GM15510 (cell line): ENCODE data around the gene NFYA.

ENCODE experiments used
- POLR2A ChIP-seq: IDR thresholded peaks from 3 replicates; pipeline ENCODE4 v1.6.1; 2011; ENCODE audit warnings: borderline replicate concordance; ENCODE audit not compliant: insufficient read length; ENCODE audit errors: extremely low read depth

NFYA gene

DNA sequence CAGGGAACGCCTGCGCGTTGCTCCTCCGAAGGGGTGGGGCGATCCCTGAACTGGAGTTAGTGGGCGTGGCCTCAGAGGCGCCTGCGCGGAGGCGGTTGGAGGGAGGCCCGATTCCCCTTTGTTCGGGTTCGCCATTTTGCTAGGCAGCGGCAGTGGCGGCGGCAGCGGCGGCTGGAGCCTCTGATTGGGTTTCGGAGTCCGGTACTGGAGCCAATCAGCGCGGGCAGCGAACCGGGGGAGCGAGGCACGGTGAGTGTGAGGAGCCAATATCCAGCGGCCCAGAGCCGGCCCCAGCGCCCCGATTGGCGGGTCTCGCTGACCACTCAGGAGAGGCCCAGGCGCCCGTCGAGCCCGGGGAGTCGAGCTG is at the start of gene NFYA:
Gene NFYA (plus strand): TSS at position 139 of the 367 bp plus-strand sequence. CDS start 6,116 bp downstream, outside the sequence.
- no peak for TF ChIP-seq POLR2A

DNA sequence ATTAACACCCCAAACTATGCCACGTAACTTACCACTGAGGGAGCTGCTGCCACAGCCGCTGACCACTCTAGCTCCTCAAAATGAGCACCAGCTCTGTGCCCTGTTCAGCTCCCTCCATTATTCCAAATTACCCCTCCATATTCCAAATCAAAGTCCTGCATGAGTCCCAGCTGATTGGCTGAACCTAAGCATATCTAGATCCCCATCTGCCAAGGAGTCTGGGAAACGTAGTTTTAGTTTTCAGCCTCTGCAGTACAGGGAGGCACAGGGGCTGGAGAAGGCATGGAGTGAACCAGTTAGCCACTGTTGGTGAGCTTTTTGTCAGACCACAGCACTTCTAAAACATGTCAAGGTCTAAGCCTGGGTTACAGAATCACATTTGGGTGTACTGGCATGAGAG is 49.7 kb upstream of the NFYA start:
- TF ChIP-seq POLR2A: no peak

DNA sequence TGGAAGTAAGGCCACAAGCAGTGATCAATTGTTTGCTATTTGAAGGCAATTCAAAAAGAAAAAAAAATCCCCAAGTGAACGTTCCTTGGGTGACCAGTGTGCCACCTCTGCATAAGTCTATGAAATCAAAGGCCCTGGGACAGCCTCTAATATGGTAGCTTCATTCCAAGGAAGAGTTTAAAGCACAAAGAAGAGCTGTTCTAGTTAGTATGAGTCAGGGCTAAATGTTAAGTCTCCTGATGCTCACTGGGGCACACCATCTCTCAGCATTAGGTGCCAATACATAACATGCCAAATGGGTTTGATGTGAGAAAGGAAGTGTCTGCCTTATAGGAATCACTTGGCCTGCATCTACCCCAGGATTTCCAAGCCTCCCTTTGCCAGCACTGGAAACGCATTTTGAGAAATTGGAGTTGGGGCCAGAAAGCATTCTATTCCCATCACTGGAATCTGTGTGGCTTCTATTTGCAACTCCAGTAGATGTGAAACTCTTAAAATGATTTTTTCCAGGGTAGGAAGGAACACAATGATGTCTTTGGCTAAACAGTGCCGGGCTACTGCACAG is 46.7 kb upstream of the NFYA start:
- TF ChIP-seq POLR2A: no peak

DNA sequence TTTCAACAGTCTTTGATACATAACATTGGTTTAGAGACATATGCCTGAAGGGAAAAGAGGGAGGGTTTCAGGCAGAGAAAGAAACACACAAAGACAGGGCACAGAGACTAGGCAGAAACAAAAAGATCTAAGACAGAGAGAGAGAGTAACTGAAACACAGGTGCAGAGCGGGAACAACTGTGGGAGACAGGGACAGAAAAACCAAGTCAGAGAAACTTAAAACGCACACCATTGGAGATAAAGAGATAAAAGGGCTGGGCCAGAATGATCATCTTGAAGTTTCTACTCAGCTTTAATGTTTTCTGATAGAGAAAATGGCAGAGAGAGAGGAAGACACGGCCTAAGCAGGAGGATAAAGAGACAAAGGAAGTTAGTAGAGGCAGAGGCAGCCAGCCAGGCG is 45.5 kb upstream of the NFYA start:
- no peak for TF ChIP-seq POLR2A

DNA sequence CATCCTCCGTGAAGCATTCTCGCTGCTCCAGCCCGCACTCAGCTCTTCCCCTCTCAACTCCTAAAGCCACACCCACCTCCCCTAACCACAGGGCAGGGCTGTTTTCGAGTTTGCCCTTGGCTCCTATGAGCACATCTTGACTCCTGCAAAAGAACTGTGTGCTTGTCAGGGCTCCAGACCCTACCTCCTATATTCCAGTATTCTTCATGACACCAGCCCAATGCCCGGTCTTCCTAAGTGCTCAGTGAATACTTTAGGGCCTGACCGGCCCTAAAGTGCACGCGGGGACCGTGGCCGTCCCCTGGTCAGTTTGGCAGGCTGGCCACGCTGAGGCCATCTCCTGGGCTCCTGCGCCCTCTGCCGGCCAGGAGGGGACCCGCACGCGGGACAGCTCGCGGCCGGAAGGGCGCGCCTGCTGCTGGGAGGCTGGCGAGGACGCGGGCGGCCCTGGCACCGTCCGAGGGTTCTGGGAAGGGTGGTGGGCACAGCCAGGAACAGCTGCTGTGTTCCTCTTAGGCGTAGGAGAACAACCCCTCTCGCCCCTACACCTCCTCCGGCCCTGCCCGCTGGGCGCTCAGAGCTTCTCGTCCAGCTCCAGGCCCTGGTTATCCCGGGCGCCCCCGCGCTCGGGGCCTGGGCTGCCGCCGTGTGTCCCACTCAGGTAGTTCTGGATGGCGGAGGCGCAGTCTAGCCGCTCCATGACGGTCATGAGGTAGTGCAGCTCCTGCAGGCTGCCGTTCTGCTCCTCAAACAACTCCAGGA is 44.8 kb upstream of the NFYA start:
- peak; percentile 42 for TF ChIP-seq POLR2A

DNA sequence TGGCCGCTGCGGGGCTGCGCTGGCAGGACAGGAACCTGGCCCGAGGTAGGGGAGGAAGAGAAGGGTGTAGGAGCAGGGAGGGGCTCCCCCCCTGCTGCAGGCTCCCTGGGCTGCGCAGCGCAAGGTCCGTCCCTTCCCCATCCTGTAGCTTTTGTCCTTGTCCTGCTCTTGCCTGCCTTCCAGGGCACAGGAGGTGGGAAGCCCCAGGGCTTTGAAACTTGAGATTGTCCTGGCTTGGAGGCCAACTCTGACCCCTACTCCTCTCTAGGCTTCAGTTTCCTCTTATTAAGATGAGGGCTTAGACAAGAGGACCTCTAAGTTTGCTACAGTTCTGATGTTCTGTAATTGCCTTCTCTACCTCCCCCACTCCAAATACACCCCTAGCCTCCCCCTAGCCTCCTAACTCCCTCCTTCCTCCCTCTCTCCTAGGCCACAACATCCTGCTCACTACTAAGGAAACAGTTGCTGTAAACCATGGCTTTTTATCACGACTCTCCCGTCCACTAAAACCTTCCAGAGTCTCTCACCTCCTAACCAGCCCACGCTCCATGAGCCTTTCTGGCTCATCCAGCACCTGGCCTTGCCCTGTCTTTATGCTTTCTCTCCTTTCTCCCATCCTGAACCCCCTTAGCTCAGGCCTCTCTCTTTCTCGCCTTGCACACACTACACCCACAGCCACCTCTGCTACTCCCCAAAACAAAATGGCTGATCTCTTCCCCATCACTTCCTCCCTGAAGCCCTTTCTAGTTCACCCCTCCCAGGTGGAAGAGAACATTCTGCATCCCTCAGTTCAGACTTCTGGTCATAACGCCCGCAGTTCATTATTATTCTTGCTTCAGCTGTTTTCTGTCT is 44.0 kb upstream of the NFYA start:
- TF ChIP-seq POLR2A: no peak

DNA sequence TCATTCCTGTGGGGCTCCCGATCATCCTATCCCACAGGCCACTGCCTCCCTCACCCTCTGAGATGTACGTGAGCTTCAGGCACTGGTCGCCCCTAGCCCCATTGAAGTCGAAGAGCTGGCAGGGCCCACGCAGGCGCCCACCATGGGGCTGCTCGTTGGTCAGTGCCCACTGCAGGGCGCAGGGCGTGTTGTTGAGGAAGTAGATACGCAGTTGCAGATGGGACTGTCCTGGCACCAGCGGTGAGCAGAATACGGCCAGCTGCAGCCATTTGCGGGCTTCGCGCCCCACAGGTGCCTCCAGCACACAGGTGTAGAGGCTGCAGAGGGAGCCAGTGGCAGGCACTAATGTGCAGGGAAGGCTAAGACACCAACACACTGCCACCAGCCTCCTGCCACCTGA is 39.9 kb upstream of the NFYA start:
- TF ChIP-seq POLR2A: no peak

DNA sequence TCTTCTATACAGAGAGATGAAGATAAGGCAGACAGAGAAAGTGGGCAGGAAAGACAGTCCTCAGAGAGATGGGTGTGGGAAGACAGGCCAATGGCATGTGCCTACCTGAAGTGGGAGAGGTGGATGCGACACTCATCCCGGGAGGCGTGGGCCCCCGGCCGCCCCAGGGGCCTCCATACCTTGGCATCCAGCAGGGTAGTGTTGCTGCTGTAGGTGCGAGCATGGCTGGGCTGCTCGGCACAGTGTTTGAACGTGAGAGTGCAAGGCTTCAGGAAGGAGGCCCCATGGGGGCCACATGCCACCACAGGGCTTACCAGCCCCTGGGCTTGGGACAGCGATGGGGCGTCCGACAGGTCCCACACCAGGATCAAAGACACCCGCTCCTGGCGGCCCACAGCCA is 39.0 kb upstream of the NFYA start:
- no peak for TF ChIP-seq POLR2A

DNA sequence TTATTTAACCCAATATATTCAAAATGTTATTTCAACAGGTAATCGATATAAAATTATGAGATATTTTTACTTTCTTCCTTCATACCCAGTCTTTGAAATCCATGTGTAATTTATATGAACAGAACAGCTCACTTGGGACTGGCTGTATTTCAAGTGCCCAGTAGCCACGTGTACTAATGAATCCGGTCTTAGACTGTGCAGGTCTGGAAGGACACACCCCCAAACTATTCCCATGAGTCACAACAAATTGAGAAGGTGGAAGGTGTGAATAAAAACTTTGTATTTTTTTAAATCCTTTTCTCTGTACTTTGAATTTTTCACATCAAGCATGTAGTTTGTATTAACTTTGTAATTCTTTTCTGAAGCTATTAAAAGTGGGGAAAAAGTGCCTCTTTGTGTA is 36.6 kb upstream of the NFYA start:
- no peak for TF ChIP-seq POLR2A

DNA sequence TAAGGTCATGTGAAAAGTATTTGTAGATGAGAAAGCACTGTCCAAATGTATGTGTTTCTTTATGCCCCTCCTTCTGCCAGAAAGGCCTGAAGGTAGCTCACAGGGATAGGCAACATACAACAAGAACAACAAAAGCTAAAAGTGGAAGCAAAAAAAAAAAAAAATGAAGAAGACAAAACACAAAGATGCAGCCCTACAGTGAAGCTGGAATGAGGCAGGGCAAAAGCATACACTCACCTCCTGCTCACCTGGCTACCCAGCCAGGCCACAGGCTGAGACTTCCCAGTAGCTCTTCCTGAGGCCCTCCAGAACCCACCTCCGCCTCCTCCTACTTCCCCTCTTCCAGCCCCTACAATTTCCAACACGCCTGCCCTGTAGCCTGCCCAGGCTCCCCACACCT is 36.2 kb upstream of the NFYA start:
- no peak for TF ChIP-seq POLR2A

DNA sequence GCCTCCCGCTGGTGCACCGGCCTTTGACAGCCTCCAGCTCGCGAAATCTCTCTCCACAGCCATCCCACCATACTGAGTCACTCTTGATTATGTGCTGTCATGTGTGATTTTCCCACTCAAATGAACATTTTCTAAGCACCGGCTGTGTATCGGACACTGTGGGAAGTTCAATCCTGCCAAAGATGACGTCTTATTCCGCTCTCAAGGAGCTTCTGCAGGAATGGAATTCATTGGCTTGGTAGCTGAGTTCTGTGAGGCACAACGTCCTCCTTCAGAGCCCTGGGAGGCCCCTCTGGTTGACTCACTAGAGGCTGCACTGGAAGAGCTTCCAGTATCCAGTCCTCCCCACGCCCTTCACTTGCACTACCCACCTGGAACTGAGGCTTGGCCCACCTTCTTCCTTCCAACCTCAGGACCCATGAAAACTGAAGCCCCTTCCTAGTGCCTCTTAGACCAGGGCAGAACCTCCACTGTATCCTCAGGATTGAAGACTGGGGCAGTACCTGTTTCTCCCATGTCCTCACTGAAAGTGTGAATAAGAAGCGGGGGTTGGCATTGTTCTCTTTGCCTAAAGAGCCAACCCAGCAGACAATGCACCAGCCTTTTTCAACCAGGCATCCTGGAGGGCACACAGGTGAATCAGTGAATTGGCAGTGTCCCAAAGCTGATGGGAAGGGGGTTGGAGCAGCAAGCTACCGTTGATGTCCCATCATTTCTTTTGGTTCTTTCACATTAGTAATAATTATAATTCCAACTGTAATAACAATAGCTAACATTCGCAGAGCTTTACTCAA is 35.5 kb upstream of the NFYA start:
- no peak for TF ChIP-seq POLR2A

DNA sequence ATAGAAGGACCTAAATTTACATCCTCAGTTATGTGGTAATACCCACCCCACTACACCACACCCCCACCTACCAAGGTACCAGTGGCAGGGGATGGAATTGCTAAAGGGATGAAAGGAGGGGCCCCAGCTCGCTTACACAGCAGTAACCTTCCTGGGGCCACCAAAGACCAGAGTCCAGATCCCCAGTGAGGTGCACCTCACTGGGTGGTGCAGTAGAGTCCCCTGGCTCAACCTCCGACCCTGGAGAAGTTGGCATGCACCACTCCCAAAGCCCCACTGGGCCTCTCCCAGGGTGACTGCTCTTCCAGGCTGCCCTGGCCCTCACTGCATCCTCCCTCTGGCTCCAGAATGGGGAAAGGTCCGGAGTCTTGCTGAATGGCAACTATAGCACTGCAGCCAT is 34.6 kb upstream of the NFYA start:
- no peak for TF ChIP-seq POLR2A

DNA sequence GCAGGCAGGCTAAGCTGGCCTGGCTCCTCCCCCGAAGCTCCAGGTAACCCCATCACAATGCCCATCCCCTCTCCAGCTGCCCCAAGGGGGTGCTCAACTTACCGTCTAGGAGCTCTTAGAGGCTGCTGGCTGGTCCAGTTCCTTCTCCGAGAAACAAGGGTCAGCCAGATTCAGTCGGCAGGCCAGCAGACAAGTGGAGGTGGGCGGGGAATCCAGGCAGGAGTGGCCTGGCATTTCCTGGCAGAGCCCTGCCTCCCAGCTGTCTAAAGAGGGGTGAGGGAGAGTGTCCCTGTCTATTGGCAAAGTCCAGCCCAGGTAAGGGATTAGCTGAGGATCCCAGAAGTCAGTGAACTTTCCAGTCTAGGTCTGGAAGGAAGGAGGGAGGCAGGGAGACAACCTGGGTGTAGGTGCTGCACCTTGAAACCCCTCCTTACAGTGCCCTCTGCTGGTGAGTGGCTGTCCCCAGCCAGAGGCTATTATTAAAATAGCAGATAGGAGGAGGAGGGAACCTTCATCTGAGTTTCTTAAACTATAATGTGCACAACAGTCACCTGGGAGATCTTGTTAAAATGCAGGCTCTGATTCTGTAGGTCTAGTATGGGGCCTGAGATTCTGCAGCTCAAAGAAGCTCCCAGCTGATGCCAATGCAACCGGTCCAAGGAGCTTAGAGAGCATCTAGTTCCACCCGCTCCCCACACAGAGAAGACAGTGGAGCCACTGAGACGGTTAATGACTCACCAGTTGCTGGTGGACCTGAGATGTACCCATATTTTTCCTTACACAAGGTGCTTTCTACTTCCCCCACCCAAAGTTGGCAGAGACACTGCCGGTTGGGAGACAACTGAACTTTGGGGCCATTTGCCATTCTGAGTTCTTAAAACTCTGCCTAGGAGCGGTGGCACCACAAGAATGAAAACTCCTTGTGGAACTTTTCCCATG is 33.4 kb upstream of the NFYA start, which contains the start of gene UNC5CL:
Gene UNC5CL (minus strand): TSS at position 162 of the 939 bp plus-strand sequence. CDS start 4,147 bp downstream, outside the sequence.
- no peak for TF ChIP-seq POLR2A

DNA sequence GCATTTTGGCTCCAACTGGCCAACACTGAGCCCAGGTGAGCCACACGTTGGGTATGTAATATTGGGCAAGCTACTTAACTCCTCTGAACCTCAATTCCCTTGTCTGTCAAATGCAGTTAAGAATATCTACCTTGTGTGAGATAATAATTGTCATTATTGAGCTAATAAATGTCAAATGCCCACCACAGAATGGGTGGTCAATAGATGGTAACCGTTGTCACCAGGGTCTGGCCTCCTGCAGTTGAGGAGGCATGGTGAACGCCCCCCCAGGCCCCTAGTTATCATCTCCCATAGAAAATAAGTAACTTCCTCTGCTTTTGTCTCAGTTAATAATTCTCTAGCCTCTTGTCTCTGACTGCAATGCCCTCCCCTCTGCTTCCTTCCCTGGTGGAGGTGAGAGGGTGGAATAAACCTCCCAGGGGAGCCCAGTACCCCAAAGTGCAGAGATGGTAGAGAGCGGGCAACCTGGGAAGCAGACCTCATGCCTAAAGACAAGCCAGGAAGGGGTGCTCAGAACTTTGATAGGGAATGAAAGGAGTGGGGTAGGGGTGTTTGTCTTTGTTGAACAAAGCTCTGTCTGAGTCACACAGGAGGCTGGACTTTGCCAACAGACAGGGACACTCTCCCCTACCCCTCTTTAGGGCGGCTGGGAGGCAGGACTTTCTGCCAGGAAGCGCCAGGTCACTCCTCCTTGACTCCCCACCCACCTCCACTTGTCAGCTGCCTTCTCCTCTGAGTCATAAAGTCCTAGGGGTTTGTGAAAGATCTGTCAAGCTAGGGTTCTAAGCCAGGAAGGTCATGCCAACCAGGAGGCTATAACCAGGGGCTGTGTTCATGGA is 32.5 kb upstream of the NFYA start:
- no peak for TF ChIP-seq POLR2A
